ENCODE measurements around the gene CCT5. TPM values are rescaled to one million over a fixed set of nuclear protein-coding genes. Genes with fewer than 3 reads are reported as not detected.

CCT5 gene
- polyA plus RNA-seq, 1 experiment = 374 TPM

DNA sequence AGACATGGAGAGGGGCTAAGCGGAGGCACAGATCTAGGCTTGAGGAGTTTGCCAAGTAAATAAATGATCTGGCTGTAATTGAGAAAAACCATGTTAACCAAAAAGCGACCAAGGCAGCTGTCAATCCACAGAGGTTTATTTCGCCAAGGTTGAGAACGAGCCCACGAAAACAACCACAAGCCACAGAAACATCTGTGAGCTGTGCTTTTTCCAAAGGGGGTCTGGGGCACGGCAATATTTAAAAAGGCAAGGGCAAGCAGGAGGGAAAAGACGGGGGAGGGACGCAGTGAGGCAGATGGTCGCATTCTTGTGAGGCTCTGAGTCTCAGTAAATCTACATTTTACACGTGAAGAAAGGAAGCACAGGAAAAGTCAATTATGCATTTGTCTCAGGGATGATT is 25.4 kb downstream of the CCT5 start:
- no peak for DNase-seq (ENCODE audit: low read depth)
- H3K36me3 ChIP-seq (ENCODE audit: control insufficient read depth, insufficient read depth, low read length) = no peaks in the 10 kb centered on the region; the same call in 1 of the 2 replicates
- CTCF ChIA-PET = no interaction called here
- no peak for TF ChIP-seq CTCF (IDR thresholded peaks at IDR 0.05; ENCODE audit: insufficient read depth, low read depth, low read length)
- no peaks in the 10 kb centered on the region for H3K27me3 ChIP-seq (ENCODE audit: control insufficient read depth, insufficient read depth, low read length)
- POLR2A ChIA-PET = no interaction called here
- no peak overlapping the region for H3K4me3 ChIP-seq (ENCODE audit: low read depth, low read length)

- no peak for DNase-seq (ENCODE audit: low read depth)
Observed at GRCh38 chr5:10275991-10276390, 25.9 kb downstream of the CCT5 start.

GRCh38 chr5:10276691-10277090 is 26.6 kb downstream of the CCT5 start:
- no peaks in the 10 kb centered on the region for H3K27me3 ChIP-seq (ENCODE audit: control insufficient read depth, insufficient read depth, low read length)
- DNase-seq (ENCODE audit: low read depth) = no peak
- ChIA-PET POLR2A (no interaction called here), CTCF (interaction anchor here (2.1 kb wide), 1 partner anchor 10 kb away, joined by 4 read pairs; no protein-coding TSS in a partner anchor)
- no peak for TF ChIP-seq CTCF (IDR thresholded peaks at IDR 0.05; ENCODE audit: insufficient read depth, low read depth, low read length)
- H3K4me3 ChIP-seq (ENCODE audit: low read depth, low read length) = no peak overlapping the region
- no peaks in the 10 kb centered on the region; the same call in 1 of the 2 replicates for H3K36me3 ChIP-seq (ENCODE audit: control insufficient read depth, insufficient read depth, low read length)

More at GRCh38 chr5:10275991-10276390, 25.9 kb downstream of the CCT5 start:
- no peak for TF ChIP-seq CTCF (IDR thresholded peaks at IDR 0.05; ENCODE audit: insufficient read depth, low read depth, low read length)
- CTCF ChIA-PET = interaction anchor here (0.6 kb wide), 1 partner anchor 180 kb away, joined by 4 read pairs; no protein-coding TSS in a partner anchor
- Histone ChIP-seq H3K4me3 (ENCODE audit: low read depth, low read length) (no peak overlapping the region), H3K27me3 (ENCODE audit: control insufficient read depth, insufficient read depth, low read length) (no peaks in the 10 kb centered on the region), H3K36me3 (ENCODE audit: control insufficient read depth, insufficient read depth, low read length) (no peaks in the 10 kb centered on the region; the same call in 1 of the 2 replicates)
- POLR2A ChIA-PET = no interaction called here

- Histone ChIP-seq H3K27me3 (ENCODE audit: control insufficient read depth, insufficient read depth, low read length) (no peaks in the 10 kb centered on the region), H3K4me3 (ENCODE audit: low read depth, low read length) (no peak overlapping the region), H3K36me3 (ENCODE audit: control insufficient read depth, insufficient read depth, low read length) (no peaks in the 10 kb centered on the region; the same call in 1 of the 2 replicates)
- POLR2A ChIA-PET = no interaction called here
- DNase-seq (ENCODE audit: low read depth) = no peak
- TF ChIP-seq CTCF (IDR thresholded peaks at IDR 0.05; ENCODE audit: insufficient read depth, low read depth, low read length) = no peak
- CTCF ChIA-PET = interaction anchor here (2.1 kb wide), 1 partner anchor 9 kb away, joined by 4 read pairs; no protein-coding TSS in a partner anchor
Observed at GRCh38 chr5:10277773-10278630, 27.9 kb downstream of the CCT5 start.

DNA sequence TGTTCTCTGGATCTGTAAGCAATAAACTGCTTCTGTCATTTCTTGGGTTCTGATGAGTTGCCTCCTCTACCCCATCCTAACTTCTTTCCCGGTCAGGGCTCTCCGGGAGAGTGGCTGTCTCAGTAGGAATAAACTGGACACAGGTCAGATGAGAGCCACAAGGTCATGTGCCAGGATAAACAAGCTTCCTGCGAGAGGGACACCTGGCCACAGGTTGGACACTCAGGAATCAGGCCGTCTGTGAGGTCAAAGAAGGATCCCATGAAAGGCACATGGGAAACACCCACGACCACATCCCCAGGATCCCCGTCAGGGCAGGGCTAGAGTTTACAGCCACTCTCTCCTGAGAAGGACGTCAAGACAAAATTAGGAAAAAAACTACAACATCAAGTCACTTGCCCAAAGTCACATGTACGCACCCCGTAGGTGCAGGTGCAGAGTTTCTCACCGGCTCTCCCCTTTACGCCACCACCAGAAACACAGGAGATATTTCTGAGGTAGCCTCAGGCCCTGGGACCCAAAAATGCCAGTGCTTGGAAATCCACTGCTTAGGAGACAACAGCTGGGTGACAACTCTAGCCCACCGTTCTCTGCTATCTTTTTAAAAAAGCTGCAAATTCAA is 28.7 kb downstream of the CCT5 start:
- Histone ChIP-seq H3K36me3 (ENCODE audit: control insufficient read depth, insufficient read depth, low read length) (no peaks in the 10 kb centered on the region; the same call in 1 of the 2 replicates), H3K27me3 (ENCODE audit: control insufficient read depth, insufficient read depth, low read length) (no peaks in the 10 kb centered on the region), H3K4me3 (ENCODE audit: low read depth, low read length) (no peak overlapping the region)
- POLR2A ChIA-PET = no interaction called here
- CTCF ChIA-PET = interaction anchor here (2.1 kb wide), 1 partner anchor 8 kb away, joined by 4 read pairs; no protein-coding TSS in a partner anchor
- TF ChIP-seq CTCF (IDR thresholded peaks at IDR 0.05; ENCODE audit: insufficient read depth, low read depth, low read length) = no peak
- DNase-seq (ENCODE audit: low read depth) = no peak
